Frontal cortex (tissue), 4 donors: ENCODE results near the gene DYNLT5. TPM values are rescaled to one million over a fixed set of nuclear protein-coding genes. Genes with fewer than 3 reads are reported as not detected.
A peak's percentile ranks its signal among the peaks of the same experiment; 100 is the strongest.

Source experiments
- DNase-seq, 2 donors: peaks; one replicate each; pipeline ENCODE4 v3.0.0; 2012; ENCODE audit warnings: low spot score in 2 of 2
- FAIRE-seq: peaks from 2 replicates; lab custom pipeline; 2012; peaks lifted over from hg19 to GRCh38; lab: Jason Lieb, UNC
- total RNA-seq: library from RNA; depleted of rRNA; stranded (reverse); fragments of >200 nt; gene quantifications from one replicate; pipeline ENCODE4 v1.2.3, GENCODE V29; 2014
- donor health status: control.
- donor health status: control.
- donor health status: control.

The DYNLT5 gene
- total RNA-seq, 1 donor from 2014 or later, result 1.2 TPM

GRCh38 chr1:66745451-66745850 lies 6.8 kb upstream of the DYNLT5 start:
- DNase-seq (no peak), FAIRE-seq (peak; percentile 70)

GRCh38 chr1:66747501-66747900 lies 4.8 kb upstream of the DYNLT5 start:
- no peak for FAIRE-seq
- DNase-seq, result no peak

- DNase-seq (no peak), FAIRE-seq (no peak)
These were observed 1.7 kb upstream of the DYNLT5 start for GRCh38 chr1:66750577-66750976.

- FAIRE-seq (no peak), DNase-seq (no peak)
These were observed 1.1 kb upstream of the DYNLT5 start for GRCh38 chr1:66751160-66751559.

- DNase-seq, result no peak
- no peak for FAIRE-seq
These were observed 562 bp downstream of the DYNLT5 start for GRCh38 chr1:66752671-66753371.

- no peak for FAIRE-seq
These were observed 5.5 kb downstream of the DYNLT5 start for GRCh38 chr1:66757722-66758240.

GRCh38 chr1:66758241-66758755 lies 6.0 kb downstream of the DYNLT5 start:
- DNase-seq, result no peak
- no peak for FAIRE-seq

More at GRCh38 chr1:66757722-66758240, 5.5 kb downstream of the DYNLT5 start:
- DNase-seq, result no peak

GRCh38 chr1:66760506-66760905 lies 8.2 kb downstream of the DYNLT5 start:
- DNase-seq, result no peak
- no peak for FAIRE-seq

- DNase-seq, result no peak
- FAIRE-seq, result no peak
These were observed 9.0 kb downstream of the DYNLT5 start for GRCh38 chr1:66761221-66761620.

- peak in 1 of 2 donors; percentile 26 for DNase-seq
- peak; percentile 82 for FAIRE-seq
These were observed 12.8 kb downstream of the DYNLT5 start for GRCh38 chr1:66764994-66765578.

- DNase-seq (no peak), FAIRE-seq (no peak)
These were observed 15.4 kb downstream of the DYNLT5 start for GRCh38 chr1:66767626-66768025.

GRCh38 chr1:66768965-66769364 lies 16.7 kb downstream of the DYNLT5 start:
- DNase-seq (no peak), FAIRE-seq (no peak)

GRCh38 chr1:66769512-66770229 lies 17.4 kb downstream of the DYNLT5 start:
- no peak for FAIRE-seq
- no peak for DNase-seq

- DNase-seq (no peak), FAIRE-seq (no peak)
These were observed 18.0 kb downstream of the DYNLT5 start for GRCh38 chr1:66770240-66770639.

- FAIRE-seq (no peak), DNase-seq (no peak)
These were observed 18.4 kb downstream of the DYNLT5 start for GRCh38 chr1:66770694-66771093.

- DNase-seq (no peak), FAIRE-seq (no peak)
These were observed 21.0 kb downstream of the DYNLT5 start for GRCh38 chr1:66773227-66773626.

GRCh38 chr1:66774438-66774837 lies 22.2 kb downstream of the DYNLT5 start:
- no peak for FAIRE-seq

GRCh38 chr1:66775646-66776045 lies 23.4 kb downstream of the DYNLT5 start:
- DNase-seq (no peak), FAIRE-seq (no peak)

More at GRCh38 chr1:66774438-66774837, 22.2 kb downstream of the DYNLT5 start:
- DNase-seq, result no peak

- no peak for DNase-seq
- FAIRE-seq, result no peak
These were observed 25.6 kb downstream of the DYNLT5 start for GRCh38 chr1:66777831-66778230.

GRCh38 chr1:66778266-66778665 lies 26.0 kb downstream of the DYNLT5 start:
- DNase-seq (no peak), FAIRE-seq (no peak)

GRCh38 chr1:66778969-66779368 lies 26.7 kb downstream of the DYNLT5 start:
- FAIRE-seq, result no peak
- DNase-seq, result no peak
